Heart right ventricle (tissue), 16 donors: Measurements from ENCODE around the gene GDPD3. TPM values are rescaled to one million over a fixed set of nuclear protein-coding genes. Genes with fewer than 3 reads are reported as not detected.

Experiments used
- ATAC-seq, 8 donors: fragments of 200-7000 bp; cut with Tn5 transposase; one replicate each; pipeline ENCODE4 v1.9.1; 2020; ENCODE audit warnings: mild to moderate bottlenecking in 8 of 8, moderate library complexity in 8 of 8, moderate number of reproducible peaks in 1 of 8
- DNase-seq, 2 donors: peaks; one replicate each; pipeline ENCODE4 v3.0.0-alpha.2; 2020
- H3K27ac ChIP-seq, 10 donors: fragments of 200-600 bp; sonication (generic) in 2 of 10; one replicate each; pipeline versions ENCODE4 v1.5.0 to v1.8.0; 2020 to 2022; ENCODE audit warnings: mild to moderate bottlenecking in 3 of 10
- H3K27me3 ChIP-seq, 7 donors: fragments of 200-600 bp; one replicate each; pipeline ENCODE4 v1.8.0; 2021 to 2022; ENCODE audit warnings: mild to moderate bottlenecking in 2 of 7
- H3K36me3 ChIP-seq, 9 donors: fragments of 200-600 bp; sonication (generic) in 1 of 9; one replicate each; pipeline versions ENCODE4 v1.5.0 to v1.8.0; 2020 to 2022; ENCODE audit warnings: mild to moderate bottlenecking in 2 of 9
- H3K4me1 ChIP-seq, 9 donors: fragments of 200-600 bp; sonication (generic) in 1 of 9; one replicate each; pipeline versions ENCODE4 v1.5.0 to v1.8.0; 2020 to 2022; ENCODE audit warnings: mild to moderate bottlenecking in 4 of 9
- H3K4me3 ChIP-seq, 10 donors: fragments of 200-600 bp; sonication (generic) in 2 of 10; one replicate each; pipeline versions ENCODE4 v1.5.0 to v1.8.0; 2020 to 2022; ENCODE audit warnings: mild to moderate bottlenecking in 7 of 10, moderate library complexity in 2 of 10
- H3K9me3 ChIP-seq, 11 donors: fragments of 200-600 bp in 10 of 11; sonication (generic) in 2 of 11; one replicate each; pipeline versions ENCODE4 v1.5.0 to v1.8.0; 2013 to 2022; ENCODE audit warnings: mild to moderate bottlenecking in 2 of 11, control low read depth in 1 of 11, moderate library complexity in 1 of 11
- CTCF ChIP-seq, 9 donors: fragments of 200-600 bp; sonication (generic) in 2 of 9; IDR thresholded peaks; one replicate each; pipeline versions ENCODE4 v1.5.0 to v1.8.0; 2021 to 2022; ENCODE audit warnings: antibody characterized with exemption in 9 of 9, mild to moderate bottlenecking in 5 of 9, moderate library complexity in 1 of 9
- WGBS, 2 donors: extraction: QIAGEN DNeasy Blood & Tissue Kit; methylation state at CpG; one replicate each; pipeline ENCODE4 v1.1.7; 2013; ENCODE audit warnings: inconsistent platforms in 1 of 2; 5-methylcytosine and 5-hydroxymethylcytosine counted together
- intact Hi-C, 10 donors: fragments of 100-400 bp; cut with DNase I; formaldehyde crosslinking; loops; one replicate each; pipeline versions ENCODE4 v1.11.1 to v1.14.2; 2022
- polyA plus RNA-seq, 2 donors: library from polyadenylated mRNA; stranded (reverse); fragments of 200-250 nt; gene quantifications; one replicate each; pipeline ENCODE4 v1.2.3, GENCODE V29; 2013
- total RNA-seq, 10 donors: library from RNA; stranded (reverse); fragmentation: NEBNext Ultra II Directional in 3 of 10; extraction: Animal tissue kit (Norgen Biotek cat#: 25700) in 3 of 10; gene quantifications; one replicate each; pipeline versions ENCODE4 v1.2.1 to v1.2.4, GENCODE V29; 2021 to 2023
- donor health status: Arrhythmogenic right ventricular cardiomyopathy.
- donor health status: ischemic (EF 13 %, LVEDD 7.1; RV severe dilation, severe dysfunction).
- donor health status: healthy with polysubstance abuse.
- donor health status: DM: no; HTN: yes; CAD: no.
- donor health status: DM: no; HTN: no; CAD: no.
- donor health status: ischemic (EF 25% LVEDD 6.9; RV normal size, moderate dysfunction).
- donor health status: ischemic (EF 25% LVEDD 5.7; RV mildly dilated, moderate dysfunction).
- donor health status: healthy.
- donor health status: DM: yes; HTN: yes; CAD: no.
- donor health status: Ischemic cardiomyopathy.
- donor health status: ischemic (EF 35%, LVEDD 5.7; RV mildly dilated, moderate dysfunction).
- donor health status: nonischemic (EF 11% LVEDD 7.7; RV severe dilation, severe dysfunction).
- donor health status: DM: yes; HTN: yes; CAD: no.
- donor health status: PGD.
- donor health status: ischemic (EF 29% LVEDD 5.4; RV normal size, mild dysfunction).
- donor health status: nonischemic (EF 23%, LVEDD 6.1; RV moderate dilation, normal function).

The GDPD3 gene
- total and polyA plus RNA-seq, 12 donors, result 0.85 to 6.4 (median 1.5) TPM

GRCh38 chr16:30151091-30151490, 37.8 kb upstream of the GDPD3 start:
- Histone ChIP-seq H3K4me1 (peaks cover 0 to 13% (median 0%) of the 10 kb centered on the region in 9 donors), H3K27ac (no peak overlapping the region), H3K9me3 (peaks cover 0 to 19% (median 4%) of the 10 kb centered on the region in 11 donors), H3K36me3 (no peaks in the 10 kb centered on the region), H3K4me3 (no peak overlapping the region), H3K27me3 (no peaks in the 10 kb centered on the region)
- no peak for TF ChIP-seq CTCF (IDR thresholded peaks at IDR 0.05)
- DNase-seq (no peak), ATAC-seq (no peak)
- 88 to 92% methylated on average over 7 of the region's 7 CpGs for WGBS, 2 donors
- intact Hi-C loops, result no loop called here

- Histone ChIP-seq H3K4me3 (no peak overlapping the region), H3K36me3 (no peaks in the 10 kb centered on the region), H3K9me3 (peaks cover 0 to 19% (median 4%) of the 10 kb centered on the region in 11 donors), H3K27me3 (no peaks in the 10 kb centered on the region), H3K4me1 (peaks cover 0 to 13% (median 0%) of the 10 kb centered on the region in 9 donors), H3K27ac (peak overlapping the region in 1 of 10 donors; percentile 71)
- DNase-seq, result no peak
- intact Hi-C loops, result no loop called here
- TF ChIP-seq CTCF (IDR thresholded peaks at IDR 0.05), result no peak
- ATAC-seq, result peak in 1 of 8 donors; percentile 35
- WGBS, 2 donors, result 86 to 88% methylated on average over 5 of the region's 5 CpGs
Measured at GRCh38 chr16:30149250-30149930, 36.1 kb upstream of the GDPD3 start.

GRCh38 chr16:30147843-30148510, 34.6 kb upstream of the GDPD3 start:
- DNase-seq (no peak), ATAC-seq (no peak)
- TF ChIP-seq CTCF (IDR thresholded peaks at IDR 0.05), result no peak
- 90% methylated on average over 3 of the region's 3 CpGs for WGBS, 2 donors
- Histone ChIP-seq H3K36me3 (no peaks in the 10 kb centered on the region), H3K4me1 (peaks cover 0 to 17% (median 0%) of the 10 kb centered on the region in 9 donors), H3K9me3 (peaks cover 0 to 19% (median 4%) of the 10 kb centered on the region in 11 donors), H3K27ac (no peak overlapping the region), H3K27me3 (no peaks in the 10 kb centered on the region), H3K4me3 (no peak overlapping the region)
- intact Hi-C loops, result no loop called here

GRCh38 chr16:30145657-30146056, 32.3 kb upstream of the GDPD3 start:
- Histone ChIP-seq H3K27me3 (no peaks in the 10 kb centered on the region), H3K9me3 (peaks cover 0 to 19% (median 4%) of the 10 kb centered on the region in 11 donors), H3K36me3 (no peaks in the 10 kb centered on the region), H3K4me3 (no peak overlapping the region), H3K27ac (no peak overlapping the region), H3K4me1 (peaks cover 0 to 17% (median 0%) of the 10 kb centered on the region in 9 donors)
- ATAC-seq (no peak), DNase-seq (no peak)
- 46 to 58% methylated on average over 1 of the region's 1 CpG for WGBS, 2 donors
- intact Hi-C loops, result no loop called here
- no peak for TF ChIP-seq CTCF (IDR thresholded peaks at IDR 0.05)
